Upper lobe of left lung (tissue), 4 donors: ENCODE data around the gene DLGAP1.

Experiments
- CTCF ChIP-seq, 6 experiments: fragments of 450-650 bp in 4 of 6; fragments of 200-600 bp in 2 of 6; sonication (generic) in 2 of 6; IDR thresholded peaks; one replicate each; pipeline ENCODE4 v1.5.1; 2016 to 2019; ENCODE audit warnings: antibody characterized with exemption in 6 of 6
- EP300 ChIP-seq, 4 donors: sonication (generic); formaldehyde crosslinking; IDR thresholded peaks; one replicate each; pipeline ENCODE4 v1.5.1; 2017; ENCODE audit warnings: antibody characterized with exemption in 4 of 4, control low read depth in 2 of 4
- POLR2AphosphoS5 ChIP-seq, 2 donors: sonication (generic); formaldehyde crosslinking; IDR thresholded peaks; one replicate each; pipeline ENCODE4 v1.5.1; 2017; ENCODE audit warnings: antibody characterized with exemption in 2 of 2

DNA sequence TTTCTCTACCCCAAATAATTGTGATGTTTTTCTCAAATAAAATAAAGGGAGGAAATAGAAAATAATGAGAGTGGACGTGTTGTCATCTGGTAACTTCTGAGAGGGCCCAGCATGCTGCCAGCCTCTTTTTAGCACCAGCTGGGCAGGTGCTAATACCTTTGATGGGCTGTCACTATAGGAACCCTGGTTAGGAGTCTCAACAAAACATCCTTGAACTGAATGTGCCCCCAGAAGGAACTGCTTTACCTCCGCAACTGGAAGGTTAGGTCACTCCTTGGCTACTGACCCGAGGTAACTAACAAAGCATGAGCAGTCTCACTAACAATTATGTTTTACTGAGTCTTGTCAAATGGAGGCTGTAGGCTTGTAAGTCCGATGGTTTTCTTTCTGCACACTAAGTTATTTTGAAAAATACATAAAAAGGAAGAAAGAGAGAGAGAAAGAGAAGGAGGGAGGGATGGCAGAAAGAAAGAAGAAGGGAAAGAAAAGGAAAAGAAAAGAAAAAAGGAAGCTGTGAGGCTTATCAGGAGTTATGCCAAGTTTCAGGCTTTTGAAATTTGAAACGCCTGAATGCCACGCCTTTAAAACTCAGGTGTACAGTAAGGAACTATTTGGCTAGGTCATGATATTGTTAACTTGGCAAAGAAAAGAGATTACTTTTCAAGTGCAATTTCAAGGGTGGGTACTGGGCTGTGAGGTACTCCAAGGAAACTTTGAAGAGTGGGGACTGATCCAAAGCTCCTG is 914.1 kb downstream of the DLGAP1 start:
- no peak for TF ChIP-seq EP300 (IDR thresholded peaks at IDR 0.05)
- TF ChIP-seq CTCF (IDR thresholded peaks at IDR 0.05), result no peak
- no peak for TF ChIP-seq POLR2AphosphoS5 (IDR thresholded peaks at IDR 0.05)
